GM23338 (cell line): ENCODE results near the gene OPRL1. TPM values are rescaled to one million over a fixed set of nuclear protein-coding genes. Genes with fewer than 3 reads are reported as not detected.

Experiments used
- ATAC-seq: fragments of 200-7000 bp; cut with Tn5 transposase; 3 replicates; pipeline ENCODE4 v1.9.1; 2020
- DNase-seq: peaks from one replicate; pipeline ENCODE4 v3.0.0-alpha.2; 2015; ENCODE audit warnings: low spot score
- H2AFZ ChIP-seq: fragments of 200-600 bp; sonication (generic); 2 replicates; pipeline ENCODE4 v1.8.0; 2016; ENCODE audit warnings: antibody characterized with exemption, mild to moderate bottlenecking, moderate library complexity
- H3F3A ChIP-seq: fragments of 200-600 bp; sonication (generic); replicated peaks from 2 replicates; pipeline ENCODE4 v1.8.0; 2017; ENCODE audit warnings: antibody characterized with exemption, mixed run types, low read depth
- H3K27ac ChIP-seq: fragments of 200-600 bp; sonication (generic); 2 replicates; pipeline ENCODE4 v1.6.1; 2016; ENCODE audit warnings: low read depth
- H3K27me3 ChIP-seq: fragments of 200-600 bp; sonication (generic); 2 replicates; pipeline ENCODE4 v1.8.0; 2016; ENCODE audit warnings: mild to moderate bottlenecking, mixed run types, moderate library complexity; ENCODE audit not compliant: insufficient read depth
- H3K36me3 ChIP-seq: fragments of 200-600 bp; sonication (generic); 2 replicates; pipeline ENCODE4 v1.8.0; 2016; ENCODE audit warnings: mild to moderate bottlenecking; ENCODE audit not compliant: insufficient read depth
- H3K4me1 ChIP-seq: fragments of 200-600 bp; sonication (generic); 2 replicates; pipeline ENCODE4 v1.8.0; 2016; ENCODE audit warnings: mild to moderate bottlenecking, moderate library complexity; ENCODE audit not compliant: insufficient read depth
- H3K4me2 ChIP-seq: fragments of 200-600 bp; sonication (generic); 2 replicates; pipeline ENCODE4 v1.7.1; 2017; ENCODE audit warnings: mixed run types
- H3K4me3 ChIP-seq: fragments of 200-600 bp; sonication (generic); 2 replicates; pipeline ENCODE4 v1.6.1; 2016; ENCODE audit warnings: mixed run types
- H3K79me2 ChIP-seq: fragments of 200-600 bp; sonication (generic); replicated peaks from 2 replicates; pipeline ENCODE4 v1.8.0; 2017; ENCODE audit warnings: mild to moderate bottlenecking; ENCODE audit not compliant: insufficient read depth
- H3K9me2 ChIP-seq: fragments of 200-600 bp; sonication (generic); 2 replicates; pipeline ENCODE4 v1.8.0; 2017; ENCODE audit not compliant: insufficient read depth
- H4K20me1 ChIP-seq: fragments of 200-600 bp; sonication (generic); replicated peaks from 2 replicates; pipeline ENCODE4 v1.8.0; 2017; ENCODE audit warnings: mild to moderate bottlenecking; ENCODE audit not compliant: insufficient read depth
- H3K27ac Mint-ChIP-seq: 2 replicates; pipeline ENCODE4 v1.8.0; 2020; ENCODE audit warnings: inconsistent platforms, mild to moderate bottlenecking, moderate library complexity, mixed read lengths
- H3K27me3 Mint-ChIP-seq: 3 replicates; pipeline ENCODE4 v1.8.0; 2022; ENCODE audit warnings: low read depth, mild to moderate bottlenecking, moderate library complexity, mixed read lengths, inconsistent platforms; ENCODE audit not compliant: insufficient read depth, poor library complexity
- H3K36me3 Mint-ChIP-seq: 3 replicates; pipeline ENCODE4 v1.8.0; 2021; ENCODE audit warnings: low read depth, mild to moderate bottlenecking, inconsistent platforms, moderate library complexity, mixed read lengths
- H3K4me1 Mint-ChIP-seq: 3 replicates; pipeline ENCODE4 v1.8.0; 2020; ENCODE audit warnings: mild to moderate bottlenecking, inconsistent platforms, mixed read lengths
- H3K4me3 Mint-ChIP-seq: 3 replicates; pipeline ENCODE4 v1.8.0; 2021; ENCODE audit warnings: moderate library complexity, mild to moderate bottlenecking, inconsistent platforms, mixed read lengths
- H3K9me3 Mint-ChIP-seq: 3 replicates; pipeline ENCODE4 v1.8.0; 2020; ENCODE audit warnings: moderate library complexity, mild to moderate bottlenecking, inconsistent platforms, mixed read lengths
- CREB1 ChIP-seq: fragments of 250-450 bp; sonication (Bioruptor Pico); IDR thresholded peaks from 2 replicates; pipeline ENCODE4 v1.5.0; 2020; ENCODE audit warnings: low read depth, mild to moderate bottlenecking, moderate library complexity
- CTCF ChIP-seq, 2 experiments: fragments of 200-600 bp in 1 of 2; sonication (generic) in 1 of 2; conservative IDR thresholded peaks; 2 replicates each; pipeline versions ENCODE4 v1.5.1 to v1.6.1; 2016 to 2017; ENCODE audit warnings: antibody characterized with exemption in 2 of 2, low read depth in 2 of 2, mild to moderate bottlenecking in 2 of 2, moderate library complexity in 1 of 2
- ETS1 ChIP-seq: IDR thresholded peaks from 2 replicates; pipeline ENCODE4 v1.6.1; 2016; ENCODE audit warnings: antibody characterized with exemption
- EZH2 ChIP-seq: fragments of 200-600 bp; sonication (generic); IDR thresholded peaks from one replicate; pipeline ENCODE4 v1.8.0; 2017; ENCODE audit warnings: antibody characterized with exemption, mild to moderate bottlenecking, low read depth; ENCODE audit not compliant: unreplicated experiment
- EZH2phosphoT487 ChIP-seq: fragments of 200-600 bp; sonication (generic); IDR thresholded peaks from one replicate; pipeline ENCODE4 v1.8.1; 2018; ENCODE audit warnings: antibody characterized with exemption; ENCODE audit not compliant: unreplicated experiment
- JUNB ChIP-seq: IDR thresholded peaks from one replicate; pipeline ENCODE4 v1.6.1; 2016; ENCODE audit warnings: antibody characterized with exemption; ENCODE audit not compliant: unreplicated experiment
- NANOG ChIP-seq: IDR thresholded peaks from 2 replicates; pipeline ENCODE4 v1.6.1; 2016; ENCODE audit warnings: antibody characterized with exemption, borderline replicate concordance
- POLR2AphosphoS5 ChIP-seq: IDR thresholded peaks from 2 replicates; pipeline ENCODE4 v1.6.1; 2016; ENCODE audit warnings: antibody characterized with exemption, low read depth
- REST ChIP-seq: IDR thresholded peaks from one replicate; pipeline ENCODE4 v1.6.1; 2018; ENCODE audit warnings: antibody characterized with exemption; ENCODE audit not compliant: unreplicated experiment
- STAT1 ChIP-seq: IDR thresholded peaks from one replicate; pipeline ENCODE4 v1.6.1; 2016; ENCODE audit warnings: antibody characterized with exemption; ENCODE audit not compliant: unreplicated experiment
- ZNF114 ChIP-seq: fragments of 250-450 bp; sonication (Bioruptor Pico); IDR thresholded peaks from 2 replicates; pipeline ENCODE4 v1.5.0; 2020; ENCODE audit warnings: mild to moderate bottlenecking, moderate library complexity
- ZNF331 ChIP-seq: fragments of 250-450 bp; sonication (Bioruptor Pico); IDR thresholded peaks from 2 replicates; pipeline ENCODE4 v1.5.0; 2020; ENCODE audit warnings: low read depth, mild to moderate bottlenecking, moderate library complexity
- ZNF462 ChIP-seq: fragments of 250-450 bp; sonication (Bioruptor Pico); IDR thresholded peaks from 2 replicates; pipeline ENCODE4 v1.5.0; 2020; ENCODE audit warnings: mild to moderate bottlenecking, moderate library complexity
- polyA plus RNA-seq: library from polyadenylated mRNA; unstranded; fragments of >200 nt; fragmentation: Nextera tagmentation; extraction: Ambion mirVana; gene quantifications from 2 replicates; pipeline ENCODE4 v1.2.1, GENCODE V29; 2016
- total RNA-seq: library from RNA; depleted of rRNA; stranded (reverse); fragments of >200 nt; shearing (Covaris generic); gene quantifications from 2 replicates; pipeline ENCODE4 v1.2.3, GENCODE V29; 2014

Gene OPRL1
- total and polyA plus RNA-seq, 2 experiments from 2014 or later = 0.27 to 1.1 TPM

GRCh38 chr20:64075556-64075955 is 4.3 kb upstream of the OPRL1 start:
- H3K4me1 Mint-ChIP-seq = peaks cover 13% of the 10 kb centered on the region; the same call in 2 of the 3 replicates
- H3K36me3 Mint-ChIP-seq = peaks cover 2% of the 10 kb centered on the region; the same call in 1 of the 3 replicates
- no peak overlapping the region for H3K4me3 Mint-ChIP-seq
- no peaks in the 10 kb centered on the region for H3K9me3 Mint-ChIP-seq
- H3K4me2 ChIP-seq = no peak overlapping the region
- H3K27ac Mint-ChIP-seq = no peak overlapping the region
- H3K79me2 ChIP-seq = no peaks in the 10 kb centered on the region
- ATAC-seq (no peak), DNase-seq (no peak)
- H3K4me3 ChIP-seq = no peak overlapping the region
- no peaks in the 10 kb centered on the region for H3K9me2 ChIP-seq
- peaks cover 11% of the 10 kb centered on the region; the same call in 1 of the 2 replicates for H3K4me1 ChIP-seq
- no peaks in the 10 kb centered on the region for H4K20me1 ChIP-seq
- H3K36me3 ChIP-seq = no peaks in the 10 kb centered on the region
- H3F3A ChIP-seq = 0 out of 2 replicates have a peak, but pooled peaks cover 4% of the 10 kb centered on the region
- peaks cover 11% of the 10 kb centered on the region for H3K27me3 Mint-ChIP-seq
- TF ChIP-seq CTCF (conservative IDR thresholded peaks at IDR 0.05; ENCODE audit: low read depth in 2 of 2) (no peak), JUNB (no peak), REST (no peak), ZNF114 (CRISPR knock-in tag) (no peak), CREB1 (CRISPR knock-in tag) (no peak), ETS1 (no peak), STAT1 (no peak), ZNF462 (CRISPR knock-in tag) (no peak), ZNF331 (CRISPR knock-in tag) (no peak), NANOG (no peak), EZH2phosphoT487 (no peak), EZH2 (no peak), POLR2AphosphoS5 (no peak)
- H2AFZ ChIP-seq = no peak overlapping the region
- no peak overlapping the region for H3K27ac ChIP-seq
- peaks cover 3% of the 10 kb centered on the region; the same call in 1 of the 2 replicates for H3K27me3 ChIP-seq
